OCI-LY1 (cell line): ENCODE data around the gene CNTNAP2.

ENCODE experiments used
- EZH2 ChIP-seq: fragments of 200-600 bp; sonication (generic), shearing (Covaris generic); IDR thresholded peaks from 2 replicates; pipeline ENCODE4 v1.8.0; 2017; ENCODE audit warnings: borderline replicate concordance, mixed run types, mild to moderate bottlenecking, antibody characterized with exemption, low read length, moderate library complexity, mixed read lengths
- TF ChIP-seq, protein P1 (sequence below): fragments of 200-600 bp; sonication (generic), shearing (Covaris generic); IDR thresholded peaks from 2 replicates; pipeline ENCODE4 v1.5.1; 2017; ENCODE audit warnings: mild to moderate bottlenecking, antibody characterized with exemption, low read length, moderate library complexity, mixed read lengths

DNA sequence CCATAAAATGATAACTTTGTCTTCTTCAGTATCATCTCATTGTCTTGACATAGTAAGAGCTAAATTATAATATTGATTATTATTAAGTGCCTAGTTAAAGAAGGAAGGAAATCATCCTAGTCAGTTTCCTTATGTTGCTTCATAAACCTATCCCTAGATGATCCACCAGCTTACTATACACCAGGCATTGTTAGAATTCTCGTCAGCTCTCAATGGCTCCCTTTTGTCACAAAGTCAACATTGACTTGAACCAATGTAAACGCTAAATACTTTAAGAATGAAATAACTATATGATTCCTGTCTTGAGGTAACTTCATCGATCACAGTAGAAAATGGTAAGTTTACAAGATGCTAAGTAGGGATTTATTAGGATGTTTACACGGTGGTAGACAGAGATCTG lies 1162.9 kb downstream of the CNTNAP2 start:
- no peak for TF ChIP-seq EZH2
- TF ChIP-seq, protein P1, sequence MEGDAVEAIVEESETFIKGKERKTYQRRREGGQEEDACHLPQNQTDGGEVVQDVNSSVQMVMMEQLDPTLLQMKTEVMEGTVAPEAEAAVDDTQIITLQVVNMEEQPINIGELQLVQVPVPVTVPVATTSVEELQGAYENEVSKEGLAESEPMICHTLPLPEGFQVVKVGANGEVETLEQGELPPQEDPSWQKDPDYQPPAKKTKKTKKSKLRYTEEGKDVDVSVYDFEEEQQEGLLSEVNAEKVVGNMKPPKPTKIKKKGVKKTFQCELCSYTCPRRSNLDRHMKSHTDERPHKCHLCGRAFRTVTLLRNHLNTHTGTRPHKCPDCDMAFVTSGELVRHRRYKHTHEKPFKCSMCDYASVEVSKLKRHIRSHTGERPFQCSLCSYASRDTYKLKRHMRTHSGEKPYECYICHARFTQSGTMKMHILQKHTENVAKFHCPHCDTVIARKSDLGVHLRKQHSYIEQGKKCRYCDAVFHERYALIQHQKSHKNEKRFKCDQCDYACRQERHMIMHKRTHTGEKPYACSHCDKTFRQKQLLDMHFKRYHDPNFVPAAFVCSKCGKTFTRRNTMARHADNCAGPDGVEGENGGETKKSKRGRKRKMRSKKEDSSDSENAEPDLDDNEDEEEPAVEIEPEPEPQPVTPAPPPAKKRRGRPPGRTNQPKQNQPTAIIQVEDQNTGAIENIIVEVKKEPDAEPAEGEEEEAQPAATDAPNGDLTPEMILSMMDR: no peak
